GM12865 (cell line): ENCODE measurements around the gene KDM2B.
"Not testable (repeated sequence)": the region's sequence is repeated elsewhere in the genome, so short reads cannot be mapped to it uniquely, and the experiment has no call there.

Source experiments
- DNase-seq: peaks from one replicate; pipeline ENCODE4 v3.0.0; 2010; ENCODE audit warnings: low read depth
- H3K4me3 ChIP-seq: 2 replicates; pipeline ENCODE4 v1.5.1; 2011; ENCODE audit warnings: mild to moderate bottlenecking, low read depth, low read length, control low read depth
- TF ChIP-seq, protein P1 (sequence below): IDR thresholded peaks from 2 replicates; pipeline ENCODE4 v1.5.1; 2011; ENCODE audit warnings: low read length, control low read depth, low read depth, inconsistent platforms; ENCODE audit not compliant: insufficient read depth; ENCODE audit errors: missing control alignments

Gene KDM2B

GRCh38 chr12:121489874-121490273 is 90.9 kb downstream of the KDM2B start:
- no peak overlapping the region for H3K4me3 ChIP-seq
- TF ChIP-seq, protein P1, sequence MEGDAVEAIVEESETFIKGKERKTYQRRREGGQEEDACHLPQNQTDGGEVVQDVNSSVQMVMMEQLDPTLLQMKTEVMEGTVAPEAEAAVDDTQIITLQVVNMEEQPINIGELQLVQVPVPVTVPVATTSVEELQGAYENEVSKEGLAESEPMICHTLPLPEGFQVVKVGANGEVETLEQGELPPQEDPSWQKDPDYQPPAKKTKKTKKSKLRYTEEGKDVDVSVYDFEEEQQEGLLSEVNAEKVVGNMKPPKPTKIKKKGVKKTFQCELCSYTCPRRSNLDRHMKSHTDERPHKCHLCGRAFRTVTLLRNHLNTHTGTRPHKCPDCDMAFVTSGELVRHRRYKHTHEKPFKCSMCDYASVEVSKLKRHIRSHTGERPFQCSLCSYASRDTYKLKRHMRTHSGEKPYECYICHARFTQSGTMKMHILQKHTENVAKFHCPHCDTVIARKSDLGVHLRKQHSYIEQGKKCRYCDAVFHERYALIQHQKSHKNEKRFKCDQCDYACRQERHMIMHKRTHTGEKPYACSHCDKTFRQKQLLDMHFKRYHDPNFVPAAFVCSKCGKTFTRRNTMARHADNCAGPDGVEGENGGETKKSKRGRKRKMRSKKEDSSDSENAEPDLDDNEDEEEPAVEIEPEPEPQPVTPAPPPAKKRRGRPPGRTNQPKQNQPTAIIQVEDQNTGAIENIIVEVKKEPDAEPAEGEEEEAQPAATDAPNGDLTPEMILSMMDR = no peak
- no peak for DNase-seq

DNA sequence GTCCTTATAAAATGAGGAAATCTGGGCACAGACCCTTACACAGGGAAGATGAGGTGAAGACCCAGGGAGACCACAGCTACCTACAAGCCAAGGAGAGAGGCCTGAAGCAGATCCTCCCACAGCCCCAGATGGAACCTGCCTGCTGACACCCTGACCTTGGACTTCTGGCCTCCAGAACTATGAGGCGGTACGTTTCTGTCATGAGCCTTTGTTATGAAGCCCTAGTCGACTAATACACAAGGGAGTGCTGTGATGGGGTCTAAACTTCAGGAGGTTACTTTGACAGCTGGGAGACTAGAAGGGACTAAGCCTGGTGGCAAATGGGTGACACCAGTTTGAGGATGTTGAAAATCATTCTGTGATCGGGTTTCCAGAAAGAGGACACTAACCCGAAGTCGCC is 95.9 kb downstream of the KDM2B start:
- TF ChIP-seq, protein P1 = no peak
- no peak for DNase-seq
- H3K4me3 ChIP-seq = no peak overlapping the region

GRCh38 chr12:121484564-121484963 is 96.3 kb downstream of the KDM2B start:
- H3K4me3 ChIP-seq, DNase-seq: not testable (repeated sequence)

DNA sequence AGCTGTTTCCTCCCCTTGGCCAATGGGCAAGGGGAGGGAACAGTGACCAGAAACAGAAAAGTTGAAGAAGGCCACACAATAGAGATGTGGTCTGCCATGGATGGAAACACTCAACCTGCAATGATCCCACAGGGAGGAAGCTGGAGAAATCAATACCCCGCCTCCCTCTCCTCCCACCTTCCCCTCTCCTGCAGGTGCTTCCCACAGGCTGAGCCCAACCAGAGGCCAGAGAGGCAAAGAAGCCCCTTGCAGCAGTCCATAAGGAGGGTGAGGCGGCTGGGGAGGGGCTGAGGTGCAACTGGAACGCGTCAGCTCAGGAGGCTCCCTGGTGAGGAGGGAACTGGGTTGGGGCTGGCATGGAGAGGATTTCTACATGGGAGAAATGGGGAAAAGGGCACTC is 96.9 kb downstream of the KDM2B start:
- no peak for DNase-seq
- H3K4me3 ChIP-seq = no peak overlapping the region
- TF ChIP-seq, protein P1 = no peak

- no peak overlapping the region for H3K4me3 ChIP-seq
- DNase-seq = no peak
- TF ChIP-seq, protein P1 = no peak
Measured at GRCh38 chr12:121476477-121476876, 104.3 kb downstream of the KDM2B start.

DNA sequence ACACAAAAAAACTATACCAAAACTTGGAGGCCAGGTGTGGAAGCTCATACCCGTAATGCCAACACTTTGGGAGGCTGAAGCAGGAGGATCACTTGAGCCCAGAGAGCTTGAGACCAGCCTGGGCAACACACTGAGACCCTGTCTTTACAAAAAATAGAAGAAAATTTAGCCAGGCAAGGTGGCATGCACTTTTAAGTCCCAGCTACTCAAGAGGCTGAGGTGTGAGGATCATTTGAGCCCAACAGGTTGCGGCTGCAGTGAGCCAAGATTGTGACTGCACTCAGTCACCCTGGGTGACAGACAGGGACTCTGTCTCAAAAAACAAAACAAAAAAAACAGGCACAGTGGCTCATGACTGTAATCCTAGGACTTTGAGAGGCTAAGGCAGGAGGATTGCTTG is 105.5 kb downstream of the KDM2B start:
- H3K4me3 ChIP-seq = no peak overlapping the region
- no peak for DNase-seq
- TF ChIP-seq, protein P1 = no peak

DNA sequence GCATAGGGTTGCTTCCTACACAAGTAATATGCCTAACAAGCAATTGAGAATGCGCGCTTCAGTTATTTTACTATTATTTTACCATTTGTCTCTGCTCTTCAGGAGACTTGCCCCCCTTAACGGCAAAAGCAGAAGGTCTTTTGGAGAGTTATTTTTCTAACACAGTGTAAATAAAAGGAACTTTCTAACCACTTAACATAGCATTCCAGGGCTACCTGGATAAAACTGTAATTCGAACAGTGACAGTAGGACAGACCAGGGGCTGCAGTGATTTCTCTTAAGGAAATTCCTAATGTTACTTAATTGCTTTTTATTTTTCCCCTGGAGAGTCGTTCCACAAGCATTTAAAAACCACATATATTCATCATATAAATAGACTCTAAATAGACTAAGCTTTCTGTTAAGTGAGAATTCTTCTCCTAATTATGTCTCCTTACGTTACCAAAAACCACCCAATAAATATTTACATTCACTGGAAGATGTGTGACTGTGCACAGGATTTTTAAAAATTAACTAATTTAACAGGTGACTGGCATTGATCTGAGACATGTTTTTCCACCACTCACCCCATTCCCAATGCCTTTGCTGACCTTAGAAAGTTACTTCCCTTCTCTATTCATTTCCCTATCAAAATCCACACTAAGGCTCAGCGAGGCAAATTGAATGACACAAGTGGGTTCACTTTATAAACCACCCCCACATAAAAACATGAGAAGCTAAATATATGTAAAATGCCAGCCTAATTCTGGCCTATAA is 108.5 kb downstream of the KDM2B start:
- TF ChIP-seq, protein P1 = no peak
- DNase-seq = no peak
- H3K4me3 ChIP-seq = no peak overlapping the region
